Measurements from ENCODE around the gene NRXN3.
"Not testable (repeated sequence)": the region's sequence is repeated elsewhere in the genome, so short reads cannot be mapped to it uniquely, and the experiment has no call there.

NRXN3 gene

GRCh38 chr14:79110564-79110963 lies 940.4 kb downstream of the NRXN3 start:
- not testable (repeated sequence) for H3K27me3 ChIP-seq (ENCODE audit: insufficient read depth, low read length); H3K27ac ChIP-seq (ENCODE audit: low read length); H3K4me3 ChIP-seq (ENCODE audit: low read length); H3K9me3 ChIP-seq (ENCODE audit: insufficient read depth, low read depth, low read length); H3K36me3 ChIP-seq (ENCODE audit: insufficient read depth, low read depth, low read length); H3K9ac ChIP-seq (ENCODE audit: low read depth, low read length); H3K4me1 ChIP-seq (ENCODE audit: insufficient read depth, low read length)

DNA sequence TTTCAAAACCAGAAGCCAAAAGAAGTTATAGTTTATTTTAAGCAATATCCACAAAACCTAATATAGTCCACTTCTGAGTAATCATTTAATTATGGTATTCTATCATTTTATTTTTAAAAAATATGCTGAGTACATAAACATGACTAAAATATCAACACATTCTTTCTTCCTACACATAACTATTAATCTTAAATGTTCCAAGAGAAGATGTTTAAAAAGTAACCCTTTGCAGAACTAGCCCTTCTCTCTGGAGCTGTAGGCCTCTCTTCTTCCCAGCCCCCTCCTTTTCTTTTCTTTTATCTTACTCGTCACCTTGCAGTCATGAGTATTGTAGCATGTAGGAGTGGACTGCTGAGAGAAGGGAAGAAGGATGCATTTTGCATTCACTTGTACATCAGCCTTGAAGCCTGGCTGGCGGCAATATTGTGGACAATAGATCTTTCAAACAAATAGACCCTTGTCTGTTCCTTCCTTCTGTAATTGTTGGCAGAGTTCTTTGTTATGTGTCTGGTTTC lies 941.9 kb downstream of the NRXN3 start:
- Histone ChIP-seq H3K4me1 (ENCODE audit: insufficient read depth, low read length) (no peaks in the 10 kb centered on the region), H3K9ac (ENCODE audit: low read depth, low read length) (no peak overlapping the region), H3K4me3 (ENCODE audit: low read length) (no peak overlapping the region), H3K36me3 (ENCODE audit: insufficient read depth, low read depth, low read length) (no peaks in the 10 kb centered on the region), H3K9me3 (ENCODE audit: insufficient read depth, low read depth, low read length) (no peaks in the 10 kb centered on the region), H3K27ac (ENCODE audit: low read length) (no peak overlapping the region), H3K27me3 (ENCODE audit: insufficient read depth, low read length) (no peaks in the 10 kb centered on the region)

DNA sequence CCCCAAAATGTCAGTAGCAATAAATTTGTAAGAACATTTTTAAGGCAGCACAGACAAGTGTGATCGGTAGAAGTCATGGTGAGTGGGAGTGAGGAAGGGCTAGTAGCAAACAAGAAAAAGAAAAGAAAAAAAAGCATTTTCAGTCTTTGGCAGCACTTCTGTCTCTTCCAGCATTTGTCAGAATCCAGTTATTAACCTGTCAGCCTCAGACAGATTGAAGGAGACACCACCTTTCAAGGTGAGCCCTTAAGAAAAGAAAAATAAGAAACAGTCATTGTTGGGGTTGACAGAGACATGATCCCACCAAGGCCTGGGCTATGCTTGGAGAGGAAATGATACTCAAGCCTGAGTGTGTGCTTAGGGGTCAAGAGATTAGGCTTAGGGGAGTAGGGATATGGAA lies 947.4 kb downstream of the NRXN3 start:
- H3K36me3 ChIP-seq (ENCODE audit: insufficient read depth, low read depth, low read length), result no peaks in the 10 kb centered on the region
- no peak overlapping the region for H3K27ac ChIP-seq (ENCODE audit: low read length)
- H3K9ac ChIP-seq (ENCODE audit: low read depth, low read length), result no peak overlapping the region
- H3K4me3 ChIP-seq (ENCODE audit: low read length), result no peak overlapping the region
- no peaks in the 10 kb centered on the region for H3K27me3 ChIP-seq (ENCODE audit: insufficient read depth, low read length)
- H3K9me3 ChIP-seq (ENCODE audit: insufficient read depth, low read depth, low read length), result no peaks in the 10 kb centered on the region
- H3K4me1 ChIP-seq (ENCODE audit: insufficient read depth, low read length), result no peaks in the 10 kb centered on the region

DNA sequence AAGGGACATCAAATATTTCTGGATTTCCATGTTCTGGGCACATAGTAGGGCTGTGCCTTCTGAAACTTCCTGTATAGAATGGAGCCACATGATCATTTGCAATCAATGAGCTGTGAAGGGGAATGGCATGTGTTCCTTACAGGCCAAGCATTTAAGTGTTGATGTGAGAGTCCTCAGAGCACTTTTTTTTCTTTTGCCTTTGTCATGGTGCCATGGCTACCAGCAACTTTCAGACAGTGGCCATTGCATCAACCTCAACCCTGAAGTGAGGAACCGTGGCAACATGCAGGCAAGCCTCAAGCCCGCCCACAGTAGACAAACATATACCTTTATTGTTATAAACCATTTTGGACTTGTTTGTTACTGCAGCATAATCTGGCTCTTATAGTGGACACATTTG lies 948.1 kb downstream of the NRXN3 start:
- no peaks in the 10 kb centered on the region for H3K36me3 ChIP-seq (ENCODE audit: insufficient read depth, low read depth, low read length)
- H3K4me1 ChIP-seq (ENCODE audit: insufficient read depth, low read length), result no peaks in the 10 kb centered on the region
- H3K9me3 ChIP-seq (ENCODE audit: insufficient read depth, low read depth, low read length), result no peaks in the 10 kb centered on the region
- H3K27ac ChIP-seq (ENCODE audit: low read length), result no peak overlapping the region
- H3K4me3 ChIP-seq (ENCODE audit: low read length), result no peak overlapping the region
- no peaks in the 10 kb centered on the region for H3K27me3 ChIP-seq (ENCODE audit: insufficient read depth, low read length)
- no peak overlapping the region for H3K9ac ChIP-seq (ENCODE audit: low read depth, low read length)

DNA sequence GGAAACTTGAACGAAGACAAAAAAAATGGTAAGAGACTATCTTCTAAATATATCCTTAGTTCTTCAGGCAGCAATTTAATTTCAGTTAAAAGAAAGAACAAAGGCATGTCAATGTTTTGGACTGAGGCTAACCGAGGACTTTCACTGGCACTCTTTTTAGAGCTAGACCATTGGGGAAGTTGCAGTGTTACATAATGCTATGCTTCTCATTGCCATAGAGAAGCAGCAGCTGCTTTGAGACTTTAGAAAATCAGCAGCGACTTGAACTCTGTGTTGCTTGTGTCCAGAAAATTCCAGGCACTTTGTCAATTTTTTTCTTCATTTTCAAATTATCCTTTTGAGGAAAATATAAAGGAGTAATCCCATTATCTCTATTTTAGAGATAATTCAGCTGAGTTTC lies 964.2 kb downstream of the NRXN3 start:
- Histone ChIP-seq H3K27ac (ENCODE audit: low read length) (no peak overlapping the region), H3K4me3 (ENCODE audit: low read length) (no peak overlapping the region), H3K9me3 (ENCODE audit: insufficient read depth, low read depth, low read length) (no peaks in the 10 kb centered on the region), H3K36me3 (ENCODE audit: insufficient read depth, low read depth, low read length) (no peaks in the 10 kb centered on the region), H3K9ac (ENCODE audit: low read depth, low read length) (no peak overlapping the region), H3K4me1 (ENCODE audit: insufficient read depth, low read length) (peaks cover 3% of the 10 kb centered on the region; the same call in 1 of the 2 replicates), H3K27me3 (ENCODE audit: insufficient read depth, low read length) (no peaks in the 10 kb centered on the region)

- Histone ChIP-seq H3K4me1 (ENCODE audit: insufficient read depth, low read length) (peaks cover 3% of the 10 kb centered on the region; the same call in 1 of the 2 replicates), H3K36me3 (ENCODE audit: insufficient read depth, low read depth, low read length) (no peaks in the 10 kb centered on the region), H3K4me3 (ENCODE audit: low read length) (no peak overlapping the region), H3K27me3 (ENCODE audit: insufficient read depth, low read length) (no peaks in the 10 kb centered on the region), H3K9ac (ENCODE audit: low read depth, low read length) (no peak overlapping the region), H3K27ac (ENCODE audit: low read length) (no peak overlapping the region), H3K9me3 (ENCODE audit: insufficient read depth, low read depth, low read length) (no peaks in the 10 kb centered on the region)
These were observed 966.2 kb downstream of the NRXN3 start for GRCh38 chr14:79136071-79137044.

GRCh38 chr14:79137045-79137430 lies 966.9 kb downstream of the NRXN3 start:
- Histone ChIP-seq H3K9me3 (ENCODE audit: insufficient read depth, low read depth, low read length) (no peaks in the 10 kb centered on the region), H3K4me3 (ENCODE audit: low read length) (no peak overlapping the region), H3K9ac (ENCODE audit: low read depth, low read length) (no peak overlapping the region), H3K4me1 (ENCODE audit: insufficient read depth, low read length) (peaks cover 3% of the 10 kb centered on the region; the same call in 1 of the 2 replicates), H3K27me3 (ENCODE audit: insufficient read depth, low read length) (no peaks in the 10 kb centered on the region), H3K27ac (ENCODE audit: low read length) (no peak overlapping the region), H3K36me3 (ENCODE audit: insufficient read depth, low read depth, low read length) (no peaks in the 10 kb centered on the region)

DNA sequence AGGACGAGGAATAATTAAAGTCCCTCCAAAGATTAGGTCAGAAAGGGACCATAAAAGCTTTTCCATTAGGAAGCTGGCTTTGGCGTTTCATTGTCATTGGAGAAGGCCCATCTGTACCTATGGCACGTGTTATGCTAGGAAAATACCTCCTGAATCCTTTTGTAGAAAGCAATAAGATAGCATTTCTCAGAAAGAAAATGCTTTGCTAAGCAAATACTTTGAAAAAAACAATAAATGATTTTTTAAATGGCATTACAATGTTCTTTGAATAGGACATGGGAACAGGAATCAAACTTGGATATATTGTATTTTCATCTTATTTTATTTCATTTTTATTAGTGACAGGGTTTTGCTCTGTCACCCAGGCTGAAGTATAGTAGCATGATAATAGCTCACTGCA lies 967.7 kb downstream of the NRXN3 start:
- no peaks in the 10 kb centered on the region for H3K27me3 ChIP-seq (ENCODE audit: insufficient read depth, low read length)

GRCh38 chr14:79144896-79145295 lies 974.7 kb downstream of the NRXN3 start:
- Histone ChIP-seq H3K4me1 (ENCODE audit: insufficient read depth, low read length) (no peaks in the 10 kb centered on the region), H3K27me3 (ENCODE audit: insufficient read depth, low read length) (no peaks in the 10 kb centered on the region), H3K9ac (ENCODE audit: low read depth, low read length) (no peak overlapping the region), H3K9me3 (ENCODE audit: insufficient read depth, low read depth, low read length) (no peaks in the 10 kb centered on the region), H3K4me3 (ENCODE audit: low read length) (no peak overlapping the region), H3K36me3 (ENCODE audit: insufficient read depth, low read depth, low read length) (no peaks in the 10 kb centered on the region), H3K27ac (ENCODE audit: low read length) (no peak overlapping the region)

More for the DNA sequence above, 967.7 kb downstream of the NRXN3 start:
- H3K9ac ChIP-seq (ENCODE audit: low read depth, low read length), result no peak overlapping the region
- H3K9me3 ChIP-seq (ENCODE audit: insufficient read depth, low read depth, low read length), result no peaks in the 10 kb centered on the region
- H3K4me1 ChIP-seq (ENCODE audit: insufficient read depth, low read length), result peaks cover 3% of the 10 kb centered on the region; the same call in 1 of the 2 replicates
- H3K27ac ChIP-seq (ENCODE audit: low read length), result no peak overlapping the region
- no peaks in the 10 kb centered on the region for H3K36me3 ChIP-seq (ENCODE audit: insufficient read depth, low read depth, low read length)
- H3K4me3 ChIP-seq (ENCODE audit: low read length), result no peak overlapping the region

DNA sequence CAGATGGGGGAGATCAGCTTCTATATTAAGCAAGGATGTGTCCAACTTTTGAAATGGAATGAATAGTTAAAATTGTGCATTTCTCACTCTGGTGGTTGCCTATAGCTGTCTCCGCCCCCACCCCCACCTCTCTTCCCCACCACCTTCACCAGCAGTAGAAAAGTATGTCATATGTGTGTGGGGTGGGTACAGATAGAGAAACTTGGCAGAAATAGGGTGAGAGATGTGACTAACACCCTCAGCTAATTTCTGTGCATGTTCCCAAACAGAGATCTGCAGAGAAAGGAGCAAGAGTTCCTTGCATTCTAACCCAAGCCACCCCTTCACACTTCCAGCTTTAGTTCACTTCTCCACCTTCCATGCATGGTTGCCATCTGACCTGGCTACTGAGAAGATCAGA lies 980.1 kb downstream of the NRXN3 start:
- H3K27me3 ChIP-seq (ENCODE audit: insufficient read depth, low read length), result no peaks in the 10 kb centered on the region
- H3K4me3 ChIP-seq (ENCODE audit: low read length), result no peak overlapping the region
- no peak overlapping the region for H3K9ac ChIP-seq (ENCODE audit: low read depth, low read length)
- H3K9me3 ChIP-seq (ENCODE audit: insufficient read depth, low read depth, low read length), result no peaks in the 10 kb centered on the region
- H3K27ac ChIP-seq (ENCODE audit: low read length), result no peak overlapping the region
- no peaks in the 10 kb centered on the region for H3K4me1 ChIP-seq (ENCODE audit: insufficient read depth, low read length)
- H3K36me3 ChIP-seq (ENCODE audit: insufficient read depth, low read depth, low read length), result no peaks in the 10 kb centered on the region

GRCh38 chr14:79157369-79157768 lies 987.2 kb downstream of the NRXN3 start:
- H3K4me1 ChIP-seq (ENCODE audit: insufficient read depth, low read length), result no peaks in the 10 kb centered on the region
- H3K27me3 ChIP-seq (ENCODE audit: insufficient read depth, low read length), result no peaks in the 10 kb centered on the region
- no peak overlapping the region for H3K9ac ChIP-seq (ENCODE audit: low read depth, low read length)
- H3K36me3 ChIP-seq (ENCODE audit: insufficient read depth, low read depth, low read length), result no peaks in the 10 kb centered on the region
- H3K9me3 ChIP-seq (ENCODE audit: insufficient read depth, low read depth, low read length), result no peaks in the 10 kb centered on the region
- no peak overlapping the region for H3K4me3 ChIP-seq (ENCODE audit: low read length)
- H3K27ac ChIP-seq (ENCODE audit: low read length), result no peak overlapping the region

DNA sequence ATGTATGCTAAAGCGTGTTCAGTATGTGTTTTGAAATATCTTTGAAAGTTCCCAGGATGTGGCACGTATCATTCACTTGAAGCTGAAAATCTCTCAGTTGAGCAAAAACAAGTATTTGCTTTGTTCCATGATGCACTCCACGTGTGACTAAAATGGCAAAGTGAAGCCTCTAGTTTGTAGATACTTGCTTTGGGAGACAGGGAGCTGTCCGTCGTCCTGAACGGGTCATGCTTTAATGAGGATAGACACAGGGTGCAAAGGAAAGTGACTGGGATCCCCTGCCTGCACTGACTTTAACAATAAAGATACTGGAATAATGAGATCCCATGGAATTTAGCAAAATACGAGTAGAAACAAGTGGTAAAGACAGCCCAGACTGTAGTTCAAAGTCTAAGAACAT lies 991.4 kb downstream of the NRXN3 start:
- no peak overlapping the region for H3K27ac ChIP-seq (ENCODE audit: low read length)
- no peak overlapping the region for H3K9ac ChIP-seq (ENCODE audit: low read depth, low read length)
- no peaks in the 10 kb centered on the region for H3K4me1 ChIP-seq (ENCODE audit: insufficient read depth, low read length)
- H3K9me3 ChIP-seq (ENCODE audit: insufficient read depth, low read depth, low read length), result no peaks in the 10 kb centered on the region
- H3K27me3 ChIP-seq (ENCODE audit: insufficient read depth, low read length), result no peaks in the 10 kb centered on the region
- H3K36me3 ChIP-seq (ENCODE audit: insufficient read depth, low read depth, low read length), result no peaks in the 10 kb centered on the region
- H3K4me3 ChIP-seq (ENCODE audit: low read length), result no peak overlapping the region
